Brain microvascular endothelial cell (primary cell): ENCODE data around the gene SOST.

Experiments
- DNase-seq: peaks from one replicate; pipeline ENCODE4 v3.0.0-alpha.2; 2020
- H3K27ac ChIP-seq: fragments of 250-450 bp; sonication (Bioruptor Pico); 2 replicates; pipeline ENCODE4 v1.5.1; 2020; ENCODE audit warnings: mild to moderate bottlenecking, moderate library complexity
- H3K27me3 ChIP-seq: fragments of 250-450 bp; sonication (Bioruptor Pico); replicated peaks from 2 replicates; pipeline ENCODE4 v1.5.1; 2020; ENCODE audit warnings: mild to moderate bottlenecking
- H3K36me3 ChIP-seq: fragments of 250-450 bp; sonication (Bioruptor Pico); replicated peaks from 2 replicates; pipeline ENCODE4 v1.5.1; 2020; ENCODE audit warnings: mild to moderate bottlenecking
- H3K4me3 ChIP-seq: 2 replicates; pipeline ENCODE4 v1.5.1; 2011; ENCODE audit warnings: low read depth, mild to moderate bottlenecking, control low read depth, low read length, moderate library complexity
- in situ Hi-C: cut with HindIII; loops from 2 replicates; pipeline ENCODE4 v1.10.0; 2017; ENCODE audit warnings: low sequenced_read_pairs, low pct_ligation_motif_present
- TF ChIP-seq, protein P1 (sequence below): IDR thresholded peaks from 2 replicates; pipeline ENCODE4 v1.5.1; 2011; ENCODE audit warnings: low read depth, mild to moderate bottlenecking, moderate library complexity, low read length, control low read depth, inconsistent platforms; ENCODE audit errors: missing control alignments

SOST gene

DNA sequence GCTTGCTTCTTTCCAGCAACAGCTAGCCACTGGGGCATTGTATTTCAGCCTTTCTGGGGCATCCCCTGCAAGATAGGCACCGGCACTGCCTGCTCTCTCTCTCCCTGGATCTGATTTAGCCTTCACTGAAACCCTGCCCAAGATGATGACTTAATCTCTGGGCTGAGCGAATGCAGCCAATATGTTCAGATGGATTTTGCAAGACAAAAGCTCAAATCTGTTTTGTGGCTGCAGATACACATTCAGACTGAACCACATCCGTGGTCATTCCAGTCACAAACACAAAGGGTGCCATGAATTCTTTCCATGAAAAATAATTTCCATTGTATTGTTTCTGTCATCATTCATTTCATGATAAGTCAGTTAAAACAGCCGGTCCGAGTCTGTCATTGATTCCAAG lies 24.2 kb downstream of the SOST start:
- H3K27me3 ChIP-seq: no peaks in the 10 kb centered on the region
- TF ChIP-seq, protein P1, sequence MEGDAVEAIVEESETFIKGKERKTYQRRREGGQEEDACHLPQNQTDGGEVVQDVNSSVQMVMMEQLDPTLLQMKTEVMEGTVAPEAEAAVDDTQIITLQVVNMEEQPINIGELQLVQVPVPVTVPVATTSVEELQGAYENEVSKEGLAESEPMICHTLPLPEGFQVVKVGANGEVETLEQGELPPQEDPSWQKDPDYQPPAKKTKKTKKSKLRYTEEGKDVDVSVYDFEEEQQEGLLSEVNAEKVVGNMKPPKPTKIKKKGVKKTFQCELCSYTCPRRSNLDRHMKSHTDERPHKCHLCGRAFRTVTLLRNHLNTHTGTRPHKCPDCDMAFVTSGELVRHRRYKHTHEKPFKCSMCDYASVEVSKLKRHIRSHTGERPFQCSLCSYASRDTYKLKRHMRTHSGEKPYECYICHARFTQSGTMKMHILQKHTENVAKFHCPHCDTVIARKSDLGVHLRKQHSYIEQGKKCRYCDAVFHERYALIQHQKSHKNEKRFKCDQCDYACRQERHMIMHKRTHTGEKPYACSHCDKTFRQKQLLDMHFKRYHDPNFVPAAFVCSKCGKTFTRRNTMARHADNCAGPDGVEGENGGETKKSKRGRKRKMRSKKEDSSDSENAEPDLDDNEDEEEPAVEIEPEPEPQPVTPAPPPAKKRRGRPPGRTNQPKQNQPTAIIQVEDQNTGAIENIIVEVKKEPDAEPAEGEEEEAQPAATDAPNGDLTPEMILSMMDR: no peak
- in situ Hi-C loops: no loop called here
- no peaks in the 10 kb centered on the region for H3K36me3 ChIP-seq
- no peak overlapping the region for H3K4me3 ChIP-seq
- no peak overlapping the region for H3K27ac ChIP-seq
- peak; percentile 43 for DNase-seq

DNA sequence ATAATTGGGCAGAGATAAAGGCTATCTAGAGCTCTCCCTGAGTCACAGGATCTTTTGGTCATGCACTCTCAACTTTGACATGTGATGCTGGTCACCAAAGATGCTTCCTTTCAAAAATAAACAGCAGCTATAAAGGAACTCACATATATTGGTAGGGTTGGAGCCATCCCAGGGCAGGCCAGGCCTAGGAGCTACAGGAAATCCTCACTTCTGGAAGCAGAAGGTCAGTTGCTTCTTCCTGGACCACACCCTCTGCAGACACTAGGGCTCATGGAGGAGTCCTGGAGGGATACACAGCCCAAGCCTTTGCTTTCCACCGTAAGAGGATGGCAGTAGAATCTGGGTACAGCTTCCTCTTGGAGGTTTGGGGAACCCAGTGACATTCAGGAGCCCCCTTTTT lies 24.6 kb downstream of the SOST start:
- TF ChIP-seq, protein P1: no peak
- no peaks in the 10 kb centered on the region for H3K36me3 ChIP-seq
- no peak for DNase-seq
- no peak overlapping the region for H3K27ac ChIP-seq
- in situ Hi-C loops: no loop called here
- no peak overlapping the region for H3K4me3 ChIP-seq
- H3K27me3 ChIP-seq: no peaks in the 10 kb centered on the region

DNA sequence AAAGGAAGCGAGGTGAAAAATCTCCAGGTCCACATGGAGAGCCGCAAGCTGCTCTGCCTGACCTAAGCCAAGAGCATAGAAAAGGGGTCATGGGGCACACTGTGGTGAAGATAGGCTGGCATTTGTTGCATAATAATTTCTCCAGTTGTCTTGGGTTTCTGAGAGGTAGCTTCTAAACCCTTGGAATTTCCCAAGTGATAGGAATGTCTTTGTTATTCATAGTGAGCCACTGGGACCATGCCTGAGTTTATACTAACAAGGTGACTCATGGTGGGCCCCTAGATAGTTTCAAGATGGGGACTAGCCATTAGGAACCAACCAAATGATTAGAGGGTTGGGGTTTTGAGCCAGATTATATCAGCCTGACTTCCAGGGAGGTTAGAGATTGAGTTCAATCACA lies 25.6 kb downstream of the SOST start:
- in situ Hi-C loops: no loop called here
- TF ChIP-seq, protein P1: no peak
- Histone ChIP-seq H3K4me3 (no peak overlapping the region), H3K27ac (no peak overlapping the region), H3K36me3 (no peaks in the 10 kb centered on the region), H3K27me3 (no peaks in the 10 kb centered on the region)
- peak; percentile 80 for DNase-seq

DNA sequence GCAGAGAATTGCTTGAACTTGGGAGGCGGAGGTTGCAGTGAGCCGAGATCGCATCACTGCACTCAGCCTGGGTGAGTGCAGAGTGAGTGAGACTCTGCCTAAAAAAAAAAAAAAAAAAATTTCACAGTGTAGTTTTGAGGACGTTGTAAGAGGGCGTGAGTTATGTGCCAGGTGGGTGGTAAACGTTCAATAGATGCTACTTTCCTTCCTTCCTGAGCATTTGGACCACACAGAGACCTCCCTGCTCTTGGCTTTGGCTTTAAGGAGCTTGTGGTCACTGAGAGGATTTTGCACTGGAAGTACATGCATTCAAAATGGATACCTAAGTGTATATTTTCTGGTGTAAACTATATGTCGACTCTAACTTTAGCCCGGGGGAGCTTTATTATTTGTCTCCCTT lies 30.5 kb downstream of the SOST start:
- no peak overlapping the region for H3K27ac ChIP-seq
- DNase-seq: no peak
- no peaks in the 10 kb centered on the region for H3K36me3 ChIP-seq
- H3K27me3 ChIP-seq: no peaks in the 10 kb centered on the region
- TF ChIP-seq, protein P1: no peak
- no peak overlapping the region for H3K4me3 ChIP-seq
- in situ Hi-C loops: no loop called here

DNA sequence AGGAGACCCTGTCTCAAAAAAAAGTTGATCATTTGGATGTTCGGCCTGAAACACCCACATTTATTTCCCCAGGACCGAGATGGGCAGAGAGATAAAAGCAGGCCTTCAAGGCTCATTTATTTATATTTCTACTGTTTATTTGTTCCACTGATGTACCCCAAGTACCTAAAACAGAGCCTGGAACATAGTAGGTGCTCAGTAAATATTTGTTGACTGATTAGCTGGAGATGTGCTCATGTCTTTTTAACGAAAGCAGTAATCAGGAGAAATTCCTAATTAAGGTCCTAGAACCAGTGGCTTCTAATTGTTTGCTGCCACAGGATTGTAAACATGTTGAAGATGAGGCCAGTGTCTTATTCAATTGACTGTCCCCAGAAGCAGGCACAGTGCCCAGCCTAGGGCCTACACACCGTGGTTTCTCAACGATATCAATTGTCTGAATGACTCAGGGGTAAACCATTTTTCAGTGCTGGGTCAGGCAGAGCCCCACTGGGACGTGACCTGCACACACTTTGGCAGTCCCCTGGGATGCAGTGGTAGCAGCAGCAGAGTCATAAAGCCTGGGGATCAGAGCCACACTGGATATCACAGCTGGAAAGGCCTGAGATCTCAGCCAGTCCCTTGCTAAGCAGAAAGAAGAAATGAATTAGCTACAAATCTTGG lies 34.8 kb downstream of the SOST start:
- no peak overlapping the region for H3K4me3 ChIP-seq
- peak; percentile 74 for DNase-seq
- TF ChIP-seq, protein P1: no peak
- H3K27me3 ChIP-seq: no peaks in the 10 kb centered on the region
- H3K36me3 ChIP-seq: no peaks in the 10 kb centered on the region
- H3K27ac ChIP-seq: no peak overlapping the region
- in situ Hi-C loops: no loop called here
